GM18867 (cell line): ENCODE measurements around the gene CDC27.
A peak's percentile ranks its signal among the peaks of the same experiment; 100 is the strongest.
"Not testable (repeated sequence)": the region's sequence is repeated elsewhere in the genome, so short reads cannot be mapped to it uniquely, and the experiment has no call there.

ENCODE experiments used
- ATAC-seq: cut with Tn5 transposase; IDR thresholded peaks from one replicate; pipeline ENCODE4 v1.9.1; 2021; ENCODE audit warnings: mild to moderate bottlenecking, moderate library complexity; ENCODE audit not compliant: unreplicated experiment

CDC27 gene

GRCh38 chr17:47162013-47162622, 27.0 kb downstream of the CDC27 start:
- no peak for ATAC-seq

GRCh38 chr17:47159315-47159714, 29.8 kb downstream of the CDC27 start:
- no peak for ATAC-seq

- ATAC-seq, result no peak
These were observed 43.7 kb downstream of the CDC27 start for GRCh38 chr17:47145351-47145750.

- no peak for ATAC-seq
These were observed 53.9 kb downstream of the CDC27 start for GRCh38 chr17:47135235-47135634.

GRCh38 chr17:47134354-47134753, 54.7 kb downstream of the CDC27 start:
- not testable (repeated sequence) for ATAC-seq

- ATAC-seq, result no peak
These were observed 57.3 kb downstream of the CDC27 start for GRCh38 chr17:47131761-47132160.

GRCh38 chr17:47126835-47127234, 62.3 kb downstream of the CDC27 start:
- not testable (repeated sequence) for ATAC-seq

- ATAC-seq, result not testable (repeated sequence)
These were observed 65.8 kb downstream of the CDC27 start for GRCh38 chr17:47123262-47123661.

- no peak for ATAC-seq
These were observed 68.5 kb downstream of the CDC27 start for GRCh38 chr17:47120521-47121095.

- no peak for ATAC-seq
These were observed 69.2 kb downstream of the CDC27 start for GRCh38 chr17:47119746-47120520.

GRCh38 chr17:47117386-47117785, 71.7 kb downstream of the CDC27 start:
- no peak for ATAC-seq

GRCh38 chr17:47106130-47106529, 83.0 kb downstream of the CDC27 start:
- ATAC-seq, result no peak

GRCh38 chr17:47105246-47105645, 83.8 kb downstream of the CDC27 start:
- ATAC-seq, result not testable (repeated sequence)

GRCh38 chr17:47102914-47103313, 86.2 kb downstream of the CDC27 start:
- ATAC-seq, result no peak

GRCh38 chr17:47099987-47100711, 88.9 kb downstream of the CDC27 start:
- peak; percentile 98 for ATAC-seq

- ATAC-seq, result no peak
These were observed 89.6 kb downstream of the CDC27 start for GRCh38 chr17:47099451-47099986.

GRCh38 chr17:47096343-47096742, 92.8 kb downstream of the CDC27 start:
- ATAC-seq, result no peak

- no peak for ATAC-seq
These were observed 93.8 kb downstream of the CDC27 start for GRCh38 chr17:47095268-47095667.

GRCh38 chr17:47087093-47087492, 102.0 kb downstream of the CDC27 start:
- ATAC-seq, result no peak

GRCh38 chr17:47085736-47086135, 103.4 kb downstream of the CDC27 start:
- ATAC-seq, result no peak

GRCh38 chr17:47078801-47079200, 110.3 kb downstream of the CDC27 start:
- no peak for ATAC-seq
